LoVo (cell line): Measurements from ENCODE around the gene MDP1.

Experiments
- DNase-seq: peaks from one replicate; pipeline ENCODE4 v3.0.0-alpha.2; 2016; ENCODE audit warnings: low spot score

Gene MDP1

DNA sequence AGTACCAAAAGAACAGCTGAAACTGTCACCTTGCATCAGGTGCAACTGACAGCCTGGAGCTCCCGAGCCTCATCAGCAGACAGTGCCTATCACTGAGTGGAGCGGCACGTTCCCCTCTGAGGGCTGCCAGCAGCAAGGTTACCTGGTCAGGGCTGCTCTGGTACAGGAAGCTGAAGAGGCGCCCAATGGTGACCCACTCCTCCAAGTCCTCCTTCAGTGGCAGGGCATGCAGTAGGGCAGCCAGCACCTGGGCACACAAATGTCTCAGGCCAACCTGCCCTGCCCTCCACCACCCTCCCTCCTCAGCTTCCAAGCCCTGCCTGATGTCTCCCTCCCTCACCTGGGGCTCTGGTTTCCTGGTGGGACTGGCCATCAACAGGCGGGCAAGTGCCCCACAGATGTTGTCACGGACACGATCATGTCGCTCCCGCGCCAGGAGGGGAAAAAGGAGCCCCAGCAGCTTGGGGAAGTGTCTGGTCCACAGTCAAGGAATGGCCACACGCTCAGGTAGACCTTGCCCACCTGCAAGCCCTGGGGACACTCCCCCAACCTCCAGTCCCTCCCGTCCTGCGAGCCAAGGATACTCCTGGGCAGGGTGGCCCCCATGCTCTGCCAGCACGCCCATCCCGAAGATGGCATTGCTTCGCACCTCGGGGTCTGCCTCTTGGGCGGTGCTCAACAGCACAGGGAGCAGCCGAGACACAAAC is 34.3 kb downstream of the MDP1 start:
- DNase-seq, result no peak

DNA sequence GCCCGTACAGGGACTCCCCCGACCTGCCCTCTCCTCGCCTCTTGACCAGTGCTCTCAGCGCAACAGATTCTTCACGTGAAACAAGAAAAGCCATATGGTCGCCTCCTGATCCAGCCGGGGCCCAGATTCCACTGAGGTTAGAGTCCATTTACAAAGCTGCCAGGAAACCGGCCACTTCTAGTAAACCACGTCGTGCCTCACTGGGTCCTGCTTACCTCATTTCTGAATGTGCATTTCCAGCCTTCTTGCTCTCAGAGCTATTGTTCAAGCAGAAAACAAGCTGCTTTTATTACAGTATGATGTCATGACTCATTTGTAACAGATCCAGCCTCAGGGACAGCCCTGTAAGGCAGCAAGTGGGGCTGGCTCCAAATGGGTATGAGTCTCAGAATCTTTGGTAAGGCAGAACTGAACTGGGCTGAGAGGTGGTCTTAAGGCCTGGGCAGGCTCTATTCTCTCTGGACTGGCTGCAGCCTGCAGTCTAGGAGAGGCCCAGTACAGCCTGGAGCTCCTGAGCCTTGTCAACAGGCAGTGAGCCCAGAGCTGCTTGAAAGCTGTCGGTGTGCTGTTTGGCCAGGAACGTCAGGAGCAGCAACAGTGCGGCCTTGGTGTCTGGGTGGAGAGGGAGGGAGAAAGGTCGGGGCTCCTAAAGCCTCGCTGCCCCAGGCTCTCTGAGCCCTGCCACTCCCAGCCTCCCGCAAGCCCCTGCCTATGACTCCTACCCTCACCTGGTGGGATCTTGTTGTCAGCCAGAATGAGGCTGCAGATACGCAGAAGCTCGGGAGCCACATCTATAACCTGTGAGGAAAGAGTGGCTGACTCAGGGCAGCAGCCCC is 35.7 kb downstream of the MDP1 start:
- no peak for DNase-seq

DNA sequence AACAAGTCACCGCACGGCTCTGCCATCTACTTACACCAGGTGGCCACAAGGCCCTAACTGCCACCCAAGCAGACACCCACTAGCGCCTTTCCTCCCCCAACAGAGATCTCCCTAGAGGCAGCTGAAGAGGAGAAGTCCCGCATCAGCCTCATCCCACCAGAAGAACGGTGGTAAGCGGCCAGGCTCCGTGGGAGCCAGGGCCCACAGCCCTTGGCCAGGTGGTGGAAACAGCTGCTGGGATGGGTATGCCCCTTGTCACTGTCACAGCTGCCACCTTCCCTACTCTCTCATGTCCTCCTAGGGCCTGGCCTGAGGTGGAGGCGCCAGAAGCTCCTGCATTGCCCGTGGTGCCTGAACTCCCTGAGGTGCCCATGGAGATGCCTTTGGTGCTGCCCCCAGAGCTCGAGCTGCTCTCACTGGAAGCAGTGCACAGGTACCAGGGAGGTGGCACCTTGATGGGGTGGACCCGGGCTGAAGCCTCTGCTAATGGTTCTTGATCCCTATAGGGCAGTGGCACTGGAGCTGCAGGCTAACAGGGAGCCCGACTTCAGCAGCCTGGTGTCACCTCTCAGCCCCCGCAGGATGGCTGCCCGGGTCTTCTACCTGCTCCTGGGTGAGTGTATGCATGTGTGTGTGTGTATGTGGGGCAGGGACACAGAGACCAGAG is 36.4 kb downstream of the MDP1 start:
- no peak for DNase-seq

DNA sequence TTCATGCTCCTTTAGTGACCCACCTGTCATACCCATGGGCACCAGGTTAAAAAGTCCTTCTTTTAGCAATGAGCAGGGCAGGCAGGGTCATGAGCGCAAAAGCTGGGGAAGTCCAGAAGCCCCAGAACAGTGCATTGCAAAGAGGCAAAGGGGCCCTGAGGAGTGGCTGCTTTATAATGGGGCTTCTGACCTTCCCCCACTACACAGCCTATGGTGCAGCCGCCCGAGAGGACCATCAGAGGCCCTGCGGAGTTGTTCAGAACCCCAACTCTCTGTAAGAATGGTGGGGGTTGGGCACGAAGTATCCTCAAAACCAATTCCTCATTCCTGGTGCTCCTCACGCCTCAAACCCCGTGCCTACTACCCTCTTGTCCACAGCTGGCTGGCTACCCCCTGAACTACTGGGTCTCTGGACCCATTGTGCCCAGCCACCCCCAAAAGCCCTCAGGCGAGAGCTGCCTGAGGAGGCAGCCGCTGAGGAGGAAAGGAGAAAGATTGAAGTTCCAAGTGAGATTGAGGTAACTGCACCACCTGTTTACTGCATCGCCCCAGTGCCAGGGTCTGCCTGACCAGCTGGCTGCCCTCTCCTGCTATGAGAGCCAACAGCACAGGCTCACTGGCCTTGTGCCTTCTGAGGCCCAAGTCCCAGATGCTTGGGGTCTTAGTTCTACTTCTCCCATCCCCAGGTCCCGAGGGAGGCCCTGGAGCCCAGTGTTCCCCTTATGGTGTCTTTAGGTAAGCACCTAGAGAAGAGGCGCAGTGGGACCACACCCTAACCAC is 37.3 kb downstream of the MDP1 start:
- DNase-seq, result no peak

DNA sequence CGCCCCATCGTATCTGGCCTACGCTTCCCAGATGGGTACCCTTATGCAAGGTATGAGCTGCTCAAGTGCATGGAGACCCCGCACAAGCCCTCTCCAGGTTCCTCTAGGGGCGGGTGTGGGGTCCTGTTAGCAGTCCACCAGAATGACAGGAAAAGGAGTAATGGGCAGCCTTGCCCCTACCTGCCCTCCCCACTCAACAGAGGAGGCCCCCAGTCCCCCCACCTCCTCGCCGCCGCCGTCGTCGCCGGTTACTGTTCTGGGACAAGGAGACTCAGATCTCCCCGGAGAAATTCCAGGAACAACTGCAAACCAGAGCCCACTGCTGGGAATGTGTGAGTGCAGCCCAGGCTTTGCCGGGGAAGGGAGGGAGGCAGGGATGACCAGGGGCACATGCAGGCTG is 38.0 kb downstream of the MDP1 start:
- DNase-seq, result no peak

DNA sequence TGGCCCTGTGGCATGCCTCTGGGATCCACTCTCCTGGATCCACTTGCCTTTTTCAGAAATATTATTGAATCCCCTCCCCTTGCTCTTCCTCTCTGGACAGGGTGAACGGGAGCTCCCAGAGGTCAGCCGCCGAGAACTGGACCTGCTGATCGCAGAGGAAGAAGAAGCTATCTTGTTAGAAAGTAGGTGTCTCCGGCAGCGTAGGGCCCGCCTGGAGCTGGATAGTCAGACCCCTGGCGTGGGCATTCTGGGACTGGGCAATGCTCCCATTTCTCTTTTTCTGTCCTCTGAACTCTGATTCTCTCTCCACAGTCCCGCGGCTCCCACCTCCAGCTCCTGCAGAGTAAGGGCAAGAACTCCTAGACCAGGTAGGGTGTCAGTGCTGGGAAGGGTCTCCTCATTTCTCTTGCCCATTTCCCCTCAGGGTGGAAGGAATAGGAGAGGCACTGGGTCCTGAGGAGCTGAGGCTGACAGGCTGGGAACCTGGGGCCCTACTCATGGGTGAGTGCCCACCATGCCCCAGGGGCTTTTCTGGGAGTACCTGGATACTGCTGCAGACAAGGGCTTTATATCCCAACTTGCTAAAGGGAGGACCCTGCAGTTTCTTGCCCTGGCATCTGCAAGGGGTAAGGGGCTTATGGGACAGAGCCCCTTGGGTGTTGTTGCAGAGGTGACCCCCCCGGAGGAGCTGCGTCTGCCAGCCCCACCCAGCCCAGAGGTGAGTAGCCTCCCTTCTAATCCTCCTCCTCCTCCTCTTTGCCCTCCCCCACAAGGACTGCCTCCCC is 38.6 kb downstream of the MDP1 start:
- no peak for DNase-seq

DNA sequence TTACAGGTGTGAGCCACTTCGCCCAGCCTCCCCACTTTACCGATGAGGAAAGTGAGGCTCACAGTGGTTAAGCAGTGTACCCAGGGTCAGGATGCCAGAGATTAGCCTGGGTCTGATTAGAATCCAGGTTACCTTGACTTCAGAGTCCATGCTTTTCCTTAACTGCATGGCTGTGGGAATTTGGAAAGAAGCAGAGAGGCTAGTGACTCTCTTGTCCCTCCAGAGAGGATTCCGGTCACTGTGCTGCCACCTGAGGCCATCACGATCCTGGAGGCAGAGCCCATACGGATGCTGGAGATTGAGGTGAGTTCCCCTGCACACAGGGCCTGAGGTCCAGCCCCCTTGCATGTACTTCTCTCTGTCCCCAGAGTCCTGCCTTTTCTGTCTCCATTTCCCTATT is 39.3 kb downstream of the MDP1 start:
- no peak for DNase-seq

DNA sequence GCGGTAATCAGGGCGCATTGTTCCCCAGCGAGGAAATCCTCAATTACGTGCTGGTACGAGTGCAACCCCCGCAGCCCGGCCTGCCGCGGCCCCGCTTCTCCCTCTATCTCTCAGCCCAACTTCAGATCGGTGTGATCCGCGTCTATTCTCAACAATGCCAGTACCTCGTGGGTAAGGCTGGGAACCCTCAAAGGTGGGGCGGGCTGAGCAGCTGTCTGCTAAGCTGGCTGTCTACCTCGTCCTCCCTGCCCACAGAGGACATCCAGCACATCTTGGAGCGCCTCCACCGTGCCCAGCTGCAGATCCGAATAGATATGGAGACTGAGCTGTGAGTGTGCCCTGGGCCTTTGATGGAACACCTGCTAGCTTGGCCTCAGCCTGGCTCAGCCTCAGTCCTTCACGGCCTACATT is 43.0 kb downstream of the MDP1 start:
- DNase-seq, result no peak

DNA sequence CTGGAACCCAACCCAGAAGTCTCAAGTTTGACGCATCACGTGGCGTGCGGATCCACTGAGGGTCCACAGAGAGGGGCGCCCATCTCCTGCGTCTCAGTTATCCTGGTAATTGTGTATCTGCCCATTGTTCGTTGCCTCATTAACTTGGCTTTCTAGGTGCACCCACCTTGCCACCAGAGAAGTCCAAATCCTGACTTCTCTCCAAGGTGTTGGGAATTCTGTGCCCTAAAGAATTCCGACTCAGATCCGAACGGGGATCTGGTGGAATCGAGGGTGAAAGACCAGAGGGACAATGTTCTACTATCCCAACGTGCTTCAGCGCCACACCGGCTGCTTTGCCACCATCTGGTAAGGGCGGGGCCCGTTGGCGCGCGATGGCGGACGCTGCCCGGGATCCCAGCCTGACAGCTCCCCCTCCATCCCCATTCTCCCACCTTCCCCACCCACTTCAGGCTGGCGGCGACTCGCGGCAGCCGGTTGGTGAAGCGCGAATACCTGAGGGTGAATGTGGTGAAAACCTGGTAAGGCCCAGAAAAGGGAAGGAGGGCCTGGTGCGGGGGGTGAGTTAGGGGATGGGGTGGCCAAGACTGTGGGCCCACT is 43.5 kb downstream of the MDP1 start:
- DNase-seq, result no peak

DNA sequence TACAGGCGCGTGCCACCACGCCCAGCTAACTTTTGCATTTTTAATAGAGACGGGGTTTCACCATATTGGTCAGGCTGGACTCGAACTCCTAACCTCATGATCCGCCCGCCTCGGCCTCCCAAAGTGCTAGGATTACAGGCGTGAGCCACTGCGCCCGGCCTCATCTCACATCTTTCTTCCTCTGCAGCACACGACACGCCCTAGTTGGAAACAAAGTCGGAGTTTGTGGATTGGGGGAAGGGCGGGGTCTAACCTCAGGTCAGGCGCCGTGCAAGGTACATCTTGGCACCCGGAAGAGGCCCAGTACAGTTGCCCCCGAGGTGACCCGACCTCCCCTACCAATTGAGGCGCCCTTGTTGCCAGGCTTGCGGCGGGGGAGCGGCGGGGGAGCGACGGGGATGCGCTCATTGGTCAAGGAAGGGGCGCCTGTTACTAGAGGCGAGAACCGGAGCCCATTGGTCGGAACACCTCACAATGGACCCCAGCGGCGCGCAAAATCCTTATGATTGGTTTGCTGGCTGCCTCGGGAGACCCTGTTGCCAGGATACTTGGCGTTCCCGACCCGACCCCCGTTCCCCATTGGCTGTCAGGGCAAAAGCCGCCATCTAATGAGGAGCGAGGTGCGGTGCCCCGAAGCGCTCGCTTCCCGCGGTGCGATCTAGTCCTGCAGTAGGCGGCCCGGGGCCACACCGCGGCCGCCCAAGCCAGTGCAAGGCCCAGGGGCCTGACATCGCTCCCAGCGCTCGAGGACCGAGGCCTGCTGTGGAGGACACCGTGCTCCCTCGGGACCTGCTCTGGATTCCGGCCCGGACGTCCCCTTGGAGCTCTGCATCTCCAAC is 44.2 kb downstream of the MDP1 start, which contains the start of gene REC8:
TSS of gene REC8 (plus strand) at position 659 of the 839 bp plus-strand sequence. CDS start 473 bp downstream, outside the sequence.
- DNase-seq, result no peak

DNA sequence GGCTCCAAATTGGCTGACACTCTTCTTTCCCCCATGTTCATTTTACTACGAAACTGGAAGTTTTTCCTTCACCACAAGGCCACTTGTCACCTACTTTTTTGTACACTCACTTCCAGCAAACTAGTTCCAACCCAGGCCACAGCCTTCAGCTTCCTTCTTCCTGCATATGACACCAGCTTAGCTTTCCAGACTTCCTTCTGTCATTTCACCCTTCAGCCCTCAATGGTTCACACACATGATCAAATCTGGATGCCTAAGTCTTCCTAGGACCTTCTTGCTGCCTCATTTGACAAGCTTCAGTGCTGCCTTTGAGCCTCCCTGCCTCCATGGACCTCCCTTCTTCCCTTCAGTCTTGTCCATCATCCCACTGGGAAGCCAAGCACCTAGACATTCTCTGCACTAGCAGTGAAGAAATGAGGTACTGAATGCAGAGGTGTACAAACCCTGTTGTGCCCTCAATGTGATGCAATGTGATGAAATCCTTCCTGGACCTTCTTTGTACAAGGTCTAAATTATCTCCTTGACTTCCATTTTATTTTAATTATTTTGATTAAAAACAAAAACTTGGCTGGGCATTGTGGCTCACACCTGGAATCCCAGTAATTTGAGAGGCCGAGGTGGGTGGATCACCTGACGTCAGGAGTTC is 48.3 kb downstream of the MDP1 start:
- no peak for DNase-seq

DNA sequence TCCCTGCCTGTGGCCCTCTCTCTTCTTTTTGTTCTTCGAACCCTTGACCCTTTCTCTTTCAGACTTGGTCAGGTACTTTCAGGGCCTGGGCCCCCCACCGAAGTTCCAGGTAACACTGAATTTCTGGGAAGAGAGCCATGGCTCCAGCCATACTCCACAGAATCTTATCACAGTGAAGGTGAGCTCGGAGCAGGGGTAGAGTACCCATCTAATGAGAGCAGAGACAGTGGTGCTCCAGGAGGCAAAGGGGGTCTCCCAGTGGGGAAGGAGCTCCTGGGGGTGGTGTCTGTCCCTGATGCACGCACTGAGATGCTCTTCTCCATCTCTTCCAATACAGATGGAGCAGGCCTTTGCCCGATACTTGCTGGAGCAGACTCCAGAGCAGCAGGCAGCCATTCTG is 50.1 kb downstream of the MDP1 start:
- no peak for DNase-seq

DNA sequence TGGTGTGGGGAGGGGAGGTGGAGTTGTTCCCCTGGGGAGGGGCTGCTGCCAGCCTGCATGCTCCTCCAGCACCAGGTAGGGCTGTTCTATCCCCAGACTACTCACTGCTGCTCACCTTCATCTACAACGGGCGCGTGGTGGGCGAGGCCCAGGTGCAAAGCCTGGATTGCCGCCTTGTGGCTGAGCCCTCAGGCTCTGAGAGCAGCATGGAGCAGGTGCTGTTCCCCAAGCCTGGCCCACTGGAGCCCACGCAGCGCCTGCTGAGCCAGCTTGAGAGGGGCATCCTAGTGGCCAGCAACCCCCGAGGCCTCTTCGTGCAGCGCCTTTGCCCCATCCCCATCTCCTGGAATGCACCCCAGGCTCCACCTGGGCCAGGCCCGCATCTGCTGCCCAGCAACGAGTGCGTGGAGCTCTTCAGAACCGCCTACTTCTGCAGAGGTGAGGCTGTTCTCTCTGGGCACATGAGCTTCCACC is 51.3 kb downstream of the MDP1 start:
- no peak for DNase-seq
